ENCODE results near the gene ACVRL1.
A peak's percentile ranks its signal among the peaks of the same experiment; 100 is the strongest.

The ACVRL1 gene

DNA sequence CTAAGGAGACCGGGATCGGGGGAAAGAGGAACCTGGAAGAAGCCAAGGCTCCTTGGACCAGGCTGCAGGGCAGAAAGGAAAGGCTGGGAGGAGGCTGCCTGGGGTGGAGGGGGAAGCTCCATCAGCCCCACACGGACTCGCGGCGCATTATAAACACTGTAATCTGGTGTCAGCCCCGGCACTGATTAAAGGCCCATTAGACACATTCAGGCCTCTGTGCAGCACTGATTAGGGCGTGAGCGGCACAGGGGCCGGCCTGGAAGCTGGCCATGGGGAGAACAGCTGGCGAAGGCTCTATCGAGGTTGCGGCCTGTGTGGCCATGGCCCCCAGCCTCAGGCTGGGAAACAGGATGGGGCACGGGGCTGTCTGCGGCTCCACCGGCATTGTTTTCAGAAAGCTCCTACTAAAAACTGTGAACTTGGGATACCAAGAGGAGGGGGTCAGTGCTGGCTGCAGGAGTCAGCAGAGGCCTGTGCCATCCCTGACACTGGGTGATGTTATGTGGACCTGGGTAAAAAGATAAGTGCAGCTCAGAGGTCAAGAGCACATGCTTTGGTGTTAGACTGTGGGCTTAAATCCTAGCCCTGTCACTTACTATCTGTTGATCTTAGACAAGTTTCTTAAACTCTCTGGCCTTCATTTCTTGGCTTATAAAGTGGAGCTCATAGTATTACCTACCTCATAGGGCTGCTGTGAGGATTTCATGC lies 10.6 kb downstream of the ACVRL1 start:
- no peak for DNase-seq (ENCODE audit: low spot score)

GRCh38 chr12:51920046-51920445 lies 12.7 kb downstream of the ACVRL1 start:
- no peak for DNase-seq (ENCODE audit: low spot score)

- no peak for DNase-seq (ENCODE audit: low spot score)
Observed at GRCh38 chr12:51921017-51921725, 13.9 kb downstream of the ACVRL1 start.

GRCh38 chr12:51922146-51922545 lies 14.8 kb downstream of the ACVRL1 start:
- DNase-seq (ENCODE audit: low spot score), result no peak

- DNase-seq (ENCODE audit: low spot score), result no peak
Observed at GRCh38 chr12:51922762-51923505, 15.6 kb downstream of the ACVRL1 start.

DNA sequence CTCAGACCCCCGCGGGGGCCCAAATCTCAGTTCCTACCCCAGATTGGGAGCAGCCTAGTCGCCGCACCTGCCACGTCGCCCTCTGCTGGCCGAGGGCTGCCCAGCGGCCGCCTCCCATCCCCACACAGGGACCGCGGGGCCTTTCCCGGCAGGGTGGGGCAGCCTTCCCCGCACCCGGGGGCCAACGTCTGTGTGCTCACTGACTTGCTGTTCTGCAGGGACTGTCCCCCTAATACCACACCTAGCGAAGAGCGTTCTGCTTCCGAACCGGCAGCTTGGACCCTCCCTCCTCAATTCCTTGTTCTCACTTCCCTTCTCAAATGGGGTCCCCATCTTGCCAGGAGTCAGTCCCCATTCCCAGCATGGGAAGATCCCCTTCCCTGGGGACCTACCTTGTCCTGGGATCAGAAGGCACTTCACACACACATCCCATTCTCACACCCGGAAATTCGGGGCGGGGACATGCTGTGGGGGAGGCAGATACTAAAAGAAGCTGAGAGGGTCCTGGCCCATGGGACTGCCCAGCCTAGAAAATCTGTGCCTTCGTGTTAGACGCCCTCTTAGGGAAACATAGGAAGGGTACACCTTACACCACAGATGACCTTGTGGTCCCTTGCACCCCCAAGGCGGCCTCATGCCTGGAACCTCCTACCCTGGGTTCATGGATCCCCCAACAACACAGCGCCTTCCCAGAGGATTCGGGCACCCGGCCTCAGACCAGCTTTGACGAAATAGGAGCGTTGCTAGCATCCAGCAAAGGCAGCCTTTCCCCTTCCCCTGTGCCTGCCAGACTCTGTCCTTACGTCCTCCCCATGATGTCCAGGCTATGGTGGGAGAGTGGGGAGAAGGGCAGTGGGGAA lies 16.4 kb downstream of the ACVRL1 start:
- peak; percentile 47 for DNase-seq (ENCODE audit: low spot score)

- no peak for DNase-seq (ENCODE audit: low spot score)
Observed at GRCh38 chr12:51924551-51925319, 17.4 kb downstream of the ACVRL1 start.

DNA sequence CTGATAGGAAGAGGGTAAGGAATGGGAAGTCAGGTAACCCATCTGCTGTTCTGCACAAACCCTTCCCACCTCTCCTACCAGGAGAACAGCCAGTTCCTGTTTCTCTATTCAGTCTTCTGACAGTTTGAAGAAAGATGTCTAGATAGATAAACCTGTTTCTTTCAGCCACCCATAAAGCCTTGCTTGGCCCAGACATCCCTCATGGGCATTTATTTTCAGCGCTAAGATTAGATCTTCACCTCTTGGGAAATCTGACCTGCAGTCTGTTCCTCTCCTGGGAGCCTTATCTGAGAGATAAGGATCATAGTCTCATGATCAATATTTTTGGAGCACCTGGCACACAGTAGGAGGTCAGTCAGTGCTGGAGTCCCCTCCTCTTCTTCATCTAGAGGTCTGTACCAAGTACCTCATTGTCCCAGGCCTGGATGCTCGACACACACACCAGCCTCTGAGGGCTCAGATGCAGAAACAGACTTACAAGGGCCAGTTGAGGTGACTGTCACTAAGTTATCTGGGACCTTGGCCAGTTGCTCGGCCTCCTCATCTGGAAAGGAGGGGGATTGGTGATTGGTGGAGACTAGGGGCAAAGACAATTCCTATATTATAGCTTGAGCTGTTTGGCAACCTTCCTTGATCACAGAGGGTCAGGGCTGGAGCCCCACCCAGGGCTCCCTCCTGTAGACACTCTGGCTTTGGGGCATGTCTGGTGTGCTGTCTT lies 18.2 kb downstream of the ACVRL1 start:
- DNase-seq (ENCODE audit: low spot score), result no peak

DNA sequence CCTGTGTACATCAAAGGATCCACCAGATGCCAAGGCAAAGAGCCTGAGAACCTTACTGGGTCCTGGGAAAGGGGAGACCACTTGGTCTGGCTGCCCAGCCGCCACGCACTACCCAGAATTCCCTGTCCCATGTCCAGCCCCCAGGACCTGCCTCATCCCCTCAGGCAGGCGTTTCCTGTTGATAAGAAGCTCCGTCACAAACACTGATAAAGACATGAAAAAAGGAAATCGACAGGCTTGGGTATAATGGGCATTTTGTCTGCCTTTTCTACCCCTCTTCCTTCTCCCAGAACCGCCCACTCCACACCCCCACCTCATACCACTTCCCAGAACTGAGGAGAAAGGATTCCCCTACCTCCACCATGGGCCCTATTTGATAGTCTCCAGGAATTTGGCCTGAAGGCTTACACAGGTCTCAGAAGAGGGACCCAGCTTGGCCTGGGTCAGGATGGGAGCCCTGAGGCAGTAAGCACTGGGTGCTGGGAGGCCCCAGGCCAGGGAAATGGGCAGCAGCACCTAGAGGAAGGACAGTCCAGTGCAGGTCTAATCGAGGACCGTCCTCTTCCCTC lies 18.8 kb downstream of the ACVRL1 start:
- no peak for DNase-seq (ENCODE audit: low spot score)

DNA sequence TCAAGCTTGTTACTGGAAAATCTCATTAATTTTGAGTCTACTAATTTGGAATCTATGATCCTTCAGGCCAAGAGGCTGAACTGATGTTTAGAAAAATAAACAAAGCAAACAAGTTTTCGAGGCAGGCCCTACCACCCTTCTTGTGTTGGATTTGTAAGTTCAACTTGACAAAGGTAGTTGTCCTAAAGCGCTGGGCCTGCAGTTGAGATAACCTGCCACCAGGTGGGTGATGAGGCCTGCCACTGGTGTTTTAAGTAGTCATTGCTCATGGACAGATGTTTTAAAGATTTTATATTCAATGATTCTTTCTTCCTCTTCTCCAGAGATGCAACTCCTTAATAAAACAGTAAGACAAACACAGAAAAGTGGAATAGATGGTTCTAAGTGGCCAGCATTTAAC lies 19.4 kb downstream of the ACVRL1 start:
- DNase-seq (ENCODE audit: low spot score), result peak; percentile 38

DNA sequence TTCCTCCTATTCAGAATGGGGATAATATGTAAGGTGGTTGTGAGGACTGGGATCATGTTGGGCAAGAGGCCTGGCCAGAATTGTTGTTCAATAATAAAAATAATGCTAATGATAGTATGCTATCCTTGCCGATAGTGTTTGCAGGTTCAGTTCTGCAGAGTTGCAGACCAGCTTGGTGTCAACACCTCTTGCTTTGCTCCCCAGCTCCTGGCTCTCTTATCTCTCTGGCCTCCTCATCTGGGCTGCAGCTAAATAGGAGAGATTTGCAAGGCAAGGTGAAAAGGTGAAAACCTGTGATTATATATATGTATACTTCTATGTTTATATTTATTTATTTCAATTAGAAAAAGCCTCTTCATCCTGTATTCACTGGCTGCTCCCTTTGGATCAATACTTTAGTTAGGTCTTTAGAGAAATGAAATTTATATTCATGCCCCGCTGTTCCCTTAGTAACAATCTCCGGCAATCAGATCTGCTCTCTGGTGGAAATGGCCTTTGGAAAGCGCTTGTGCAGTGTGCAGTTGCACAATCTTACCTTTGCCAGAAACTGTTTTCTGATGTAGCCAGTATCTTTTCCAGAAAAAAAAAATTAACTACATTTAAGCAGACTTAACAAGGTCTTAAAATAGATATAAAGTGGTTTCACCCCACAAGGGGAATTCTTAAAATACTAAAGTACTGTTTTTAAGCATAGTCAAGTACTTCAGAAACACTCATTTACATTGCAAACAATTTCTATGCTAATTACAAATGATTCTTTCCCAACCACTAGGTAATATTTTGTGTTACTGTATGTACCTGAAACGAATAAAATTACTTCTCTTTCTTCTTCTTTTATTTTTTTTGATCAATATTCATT lies 25.1 kb downstream of the ACVRL1 start:
- no peak for DNase-seq (ENCODE audit: low spot score)

- DNase-seq (ENCODE audit: low spot score), result no peak
Observed at GRCh38 chr12:51934080-51934479, 26.8 kb downstream of the ACVRL1 start.

DNA sequence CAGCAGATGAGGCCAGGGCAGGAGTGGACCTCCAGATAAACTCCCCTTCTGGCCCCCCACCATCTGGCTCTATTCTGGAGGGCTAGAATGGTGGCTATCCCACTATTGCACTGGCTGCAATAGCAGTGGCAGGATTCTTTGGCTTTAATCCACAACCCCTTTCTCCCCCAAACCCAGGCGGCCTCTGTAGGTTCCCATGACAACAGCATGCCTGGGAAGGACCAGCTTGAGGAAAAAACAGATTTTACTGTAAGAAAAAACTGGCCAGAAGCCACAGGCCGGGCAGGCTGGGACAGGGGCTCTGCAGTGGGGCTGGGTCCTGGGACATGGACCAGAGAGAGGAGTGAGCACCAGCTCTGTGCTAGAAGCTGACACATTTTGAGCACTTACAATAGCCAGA lies 30.6 kb downstream of the ACVRL1 start:
- DNase-seq (ENCODE audit: low spot score), result no peak

GRCh38 chr12:51938726-51939125 lies 31.4 kb downstream of the ACVRL1 start:
- no peak for DNase-seq (ENCODE audit: low spot score)

DNA sequence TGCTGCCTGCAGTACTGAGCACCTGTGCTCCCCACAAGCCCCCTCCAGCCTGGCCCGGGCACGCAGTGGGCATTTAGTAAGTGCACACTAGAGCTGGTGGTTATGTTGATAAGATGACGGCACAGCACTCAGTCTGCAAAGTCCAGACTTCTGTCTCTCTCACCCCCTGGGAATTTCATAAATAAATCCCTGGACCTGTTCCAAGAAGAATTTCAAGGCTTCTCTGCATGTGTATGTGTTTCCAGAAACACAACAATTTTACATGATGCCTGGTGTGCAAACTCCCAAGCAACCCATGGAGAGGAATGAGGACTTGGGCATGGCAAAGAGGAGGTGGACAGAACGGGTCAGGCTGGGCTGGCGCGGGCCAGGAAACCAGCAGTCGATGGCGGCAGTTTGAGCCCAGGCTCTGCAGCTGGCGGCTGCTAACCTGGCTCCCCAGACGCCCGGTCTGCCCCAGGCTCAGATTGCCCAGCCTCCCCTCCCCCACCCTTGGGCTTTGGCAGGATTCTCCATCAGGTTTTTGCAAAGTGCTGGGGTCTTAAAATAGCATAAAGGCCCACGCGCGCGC lies 33.8 kb downstream of the ACVRL1 start:
- DNase-seq (ENCODE audit: low spot score), result no peak

GRCh38 chr12:51941604-51942003 lies 34.3 kb downstream of the ACVRL1 start:
- DNase-seq (ENCODE audit: low spot score), result no peak

- DNase-seq (ENCODE audit: low spot score), result no peak
Observed at GRCh38 chr12:51942056-51942455, 34.8 kb downstream of the ACVRL1 start.

GRCh38 chr12:51942501-51943000 lies 35.2 kb downstream of the ACVRL1 start:
- DNase-seq (ENCODE audit: low spot score), result no peak

DNA sequence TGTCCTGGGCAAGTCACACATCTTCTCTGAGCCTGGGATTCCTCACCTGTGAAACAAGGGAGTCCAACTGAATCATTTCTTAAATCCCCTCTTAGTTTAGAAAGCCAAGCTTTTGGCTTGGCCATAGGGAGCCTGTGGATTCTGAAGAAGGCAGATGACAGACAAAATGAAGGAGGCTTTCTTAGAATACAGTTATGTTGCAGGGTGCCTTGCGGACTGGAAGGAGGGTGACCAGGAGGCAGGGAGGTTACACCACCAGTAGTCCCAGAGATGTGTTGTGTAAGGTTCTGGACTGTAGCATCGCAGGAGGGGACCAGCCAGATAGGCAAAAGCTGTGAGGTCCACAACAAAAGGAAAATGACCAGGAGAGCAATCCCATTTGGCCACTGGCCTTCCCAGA lies 36.0 kb downstream of the ACVRL1 start:
- no peak for DNase-seq (ENCODE audit: low spot score)

All from CD4-positive, alpha-beta T cell treated with Interleukin-2 at 100 ng/mL for 4 hours (primary cell).